ENCODE measurements around the gene IFNB1. TPM values are rescaled to one million over a fixed set of nuclear protein-coding genes. Genes with fewer than 3 reads are reported as not detected.

Gene IFNB1
- total RNA-seq, 2 experiments from 2014 or later = 1.1 to 1.2 TPM

GRCh38 chr9:21047281-21047691 is 30.5 kb downstream of the IFNB1 start:
- Mint-ChIP-seq H3K4me3 (no peak overlapping the region), H3K27me3 (no peaks in the 10 kb centered on the region), H3K9me3 (ENCODE audit: low read depth) (no peaks in the 10 kb centered on the region), H3K27ac (no peak overlapping the region), H3K4me1 (peaks cover 7% of the 10 kb centered on the region), H3K36me3 (peaks cover 1% of the 10 kb centered on the region)
- CTCF ChIA-PET = no interaction called here
- no peak for DNase-seq
- no peak for ATAC-seq

- no peaks in the 10 kb centered on the region for H3K9me3 Mint-ChIP-seq (ENCODE audit: low read depth)
- no peak overlapping the region for H3K4me3 Mint-ChIP-seq
- no peak overlapping the region for H3K27ac Mint-ChIP-seq
- peaks cover 5% of the 10 kb centered on the region for H3K36me3 Mint-ChIP-seq
- DNase-seq (no peak), ATAC-seq (no peak)
- CTCF ChIA-PET = no interaction called here
- H3K27me3 Mint-ChIP-seq = no peaks in the 10 kb centered on the region
- H3K4me1 Mint-ChIP-seq = peaks cover 12% of the 10 kb centered on the region
Measured at GRCh38 chr9:21043841-21044240, 33.9 kb downstream of the IFNB1 start.

DNA sequence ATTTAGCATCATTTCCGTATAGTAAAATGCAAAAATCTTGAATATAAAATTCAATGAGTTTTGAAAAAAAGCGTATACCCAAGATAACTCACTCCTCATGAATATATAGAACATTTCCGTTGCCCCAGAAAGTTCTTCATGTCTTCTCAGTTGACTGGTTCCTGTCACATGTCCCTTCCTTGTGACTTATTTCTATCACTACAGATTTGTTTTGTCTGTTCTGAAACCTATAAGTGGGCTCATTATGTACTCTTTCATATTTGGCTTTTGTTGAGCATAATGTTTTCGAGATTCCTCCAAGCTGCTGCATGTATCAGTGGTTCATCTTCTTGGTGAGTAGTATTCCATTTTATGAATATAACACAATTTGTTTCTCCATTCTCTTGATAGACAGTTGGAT is 35.3 kb downstream of the IFNB1 start:
- no peak for ATAC-seq
- H3K27ac Mint-ChIP-seq = no peak overlapping the region
- CTCF ChIA-PET = no interaction called here
- H3K36me3 Mint-ChIP-seq = peaks cover 5% of the 10 kb centered on the region
- no peak overlapping the region for H3K4me3 Mint-ChIP-seq
- DNase-seq = no peak
- no peaks in the 10 kb centered on the region for H3K9me3 Mint-ChIP-seq (ENCODE audit: low read depth)
- peaks cover 9% of the 10 kb centered on the region for H3K4me1 Mint-ChIP-seq
- H3K27me3 Mint-ChIP-seq = no peaks in the 10 kb centered on the region

- H3K36me3 Mint-ChIP-seq = peaks cover 7% of the 10 kb centered on the region
- H3K4me1 Mint-ChIP-seq = peaks cover 5% of the 10 kb centered on the region
- ATAC-seq (no peak), DNase-seq (no peak)
- H3K4me3 Mint-ChIP-seq = no peak overlapping the region
- no peaks in the 10 kb centered on the region for H3K27me3 Mint-ChIP-seq
- CTCF ChIA-PET = interaction anchor here (1.3 to 2.8 kb wide), 2 partner anchors 8 to 72 kb away, joined by 4 to 6 read pairs; partner anchors contain the start of gene HACD4
- no peaks in the 10 kb centered on the region for H3K9me3 Mint-ChIP-seq (ENCODE audit: low read depth)
- no peak overlapping the region for H3K27ac Mint-ChIP-seq
Measured at GRCh38 chr9:21039302-21039701, 38.4 kb downstream of the IFNB1 start.

- Mint-ChIP-seq H3K4me3 (no peak overlapping the region), H3K36me3 (peaks cover 9% of the 10 kb centered on the region), H3K27me3 (no peaks in the 10 kb centered on the region), H3K27ac (no peak overlapping the region), H3K4me1 (peaks cover 14% of the 10 kb centered on the region), H3K9me3 (ENCODE audit: low read depth) (no peaks in the 10 kb centered on the region)
- no peak for DNase-seq
- CTCF ChIA-PET = no interaction called here
- ATAC-seq = no peak
Measured at GRCh38 chr9:21037278-21037677, 40.5 kb downstream of the IFNB1 start.

DNA sequence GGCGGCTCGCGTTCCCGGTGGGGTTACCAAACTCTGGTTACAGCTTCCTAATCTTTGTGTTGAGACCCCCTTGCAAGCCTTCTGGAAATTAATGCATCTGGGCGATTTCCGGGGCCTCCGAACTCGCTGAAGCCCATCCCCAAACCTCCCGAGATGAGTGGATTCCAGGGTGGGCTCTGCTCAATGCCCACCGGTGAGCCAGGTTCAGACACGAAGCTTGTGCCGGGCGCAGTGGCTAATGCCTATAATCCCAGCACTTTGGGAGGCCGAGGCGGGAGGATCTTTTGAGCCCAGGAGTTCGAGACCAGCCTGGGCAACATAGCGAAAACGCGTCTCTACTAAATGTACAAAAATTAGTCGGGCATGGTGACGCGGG is 45.9 kb downstream of the IFNB1 start:
- Mint-ChIP-seq H3K36me3 (peaks cover 18% of the 10 kb centered on the region), H3K4me3 (no peak overlapping the region), H3K4me1 (peaks cover 22% of the 10 kb centered on the region), H3K27ac (peak overlapping the region; percentile 87), H3K27me3 (no peaks in the 10 kb centered on the region), H3K9me3 (ENCODE audit: low read depth) (no peaks in the 10 kb centered on the region)
- CTCF ChIA-PET = interaction anchor here (0.6 to 1.3 kb wide), 6 partner anchors 8 to 410 kb away, joined by 3 to 5 read pairs (median 3); partner anchors contain the start of gene MLLT3
- DNase-seq (no peak), ATAC-seq (no peak)

GRCh38 chr9:21031091-21031807 is 46.5 kb downstream of the IFNB1 start, which contains the start of gene HACD4:
Gene HACD4, minus strand, starts transcription at chr9:21031640. Its CDS starts 50 bp downstream, at chr9:21031590.
- H3K4me3 Mint-ChIP-seq = peak within 1 kb of the TSS; percentile 57
- H3K27ac Mint-ChIP-seq = peak within 1 kb of the TSS; percentile 87
- H3K9me3 Mint-ChIP-seq (ENCODE audit: low read depth) = no peaks in the 10 kb centered on the region
- H3K4me1 Mint-ChIP-seq = peaks cover 23% of the 10 kb centered on the region
- DNase-seq = peak; percentile 80
- CTCF ChIA-PET = interaction anchor here (0.6 to 1.3 kb wide), 7 partner anchors 8 to 409 kb away, joined by 3 to 5 read pairs (median 3); partner anchors contain the start of gene MLLT3
- peak; percentile 90 for ATAC-seq
- H3K36me3 Mint-ChIP-seq = peaks cover 23% of the 10 kb centered on the region
- H3K27me3 Mint-ChIP-seq = no peaks in the 10 kb centered on the region

GRCh38 chr9:21030389-21031035 is 47.2 kb downstream of the IFNB1 start:
- peak; percentile 49 for DNase-seq
- Mint-ChIP-seq H3K36me3 (peaks cover 30% of the 10 kb centered on the region), H3K4me3 (no peak overlapping the region), H3K9me3 (ENCODE audit: low read depth) (no peaks in the 10 kb centered on the region), H3K4me1 (peaks cover 23% of the 10 kb centered on the region), H3K27ac (no peak overlapping the region), H3K27me3 (no peaks in the 10 kb centered on the region)
- ATAC-seq = peak; percentile 78
- CTCF ChIA-PET = interaction anchor here (0.8 to 1.5 kb wide), 7 partner anchors 9 to 408 kb away, joined by 3 to 5 read pairs (median 3); partner anchors contain the start of gene MLLT3

DNA sequence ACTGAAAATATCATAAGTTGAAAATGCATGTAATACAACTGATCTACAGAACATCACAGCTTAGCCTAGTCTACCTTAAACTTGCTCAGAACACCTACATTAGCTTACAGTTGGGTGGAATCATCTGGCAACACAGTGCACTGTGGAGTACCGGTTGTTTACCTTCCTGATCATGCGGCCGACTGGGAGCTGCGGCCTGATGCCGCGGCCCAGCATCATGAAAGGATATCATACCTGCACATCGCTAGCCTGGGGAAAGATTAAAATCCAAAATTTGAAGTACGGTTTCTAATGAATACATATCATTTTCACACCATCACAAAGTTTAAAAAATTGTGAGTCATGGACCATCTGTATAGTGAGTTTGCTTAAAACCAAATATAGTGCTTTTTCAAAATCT is 48.1 kb downstream of the IFNB1 start:
- Mint-ChIP-seq H3K27ac (no peak overlapping the region), H3K27me3 (no peaks in the 10 kb centered on the region), H3K4me3 (no peak overlapping the region), H3K36me3 (peaks cover 33% of the 10 kb centered on the region), H3K4me1 (peaks cover 23% of the 10 kb centered on the region), H3K9me3 (ENCODE audit: low read depth) (no peaks in the 10 kb centered on the region)
- CTCF ChIA-PET = interaction anchor here (1.0 to 1.5 kb wide), 2 partner anchors 19 to 153 kb away, joined by 3 read pairs; no protein-coding TSS in a partner anchor
- no peak for ATAC-seq
- DNase-seq = no peak

DNA sequence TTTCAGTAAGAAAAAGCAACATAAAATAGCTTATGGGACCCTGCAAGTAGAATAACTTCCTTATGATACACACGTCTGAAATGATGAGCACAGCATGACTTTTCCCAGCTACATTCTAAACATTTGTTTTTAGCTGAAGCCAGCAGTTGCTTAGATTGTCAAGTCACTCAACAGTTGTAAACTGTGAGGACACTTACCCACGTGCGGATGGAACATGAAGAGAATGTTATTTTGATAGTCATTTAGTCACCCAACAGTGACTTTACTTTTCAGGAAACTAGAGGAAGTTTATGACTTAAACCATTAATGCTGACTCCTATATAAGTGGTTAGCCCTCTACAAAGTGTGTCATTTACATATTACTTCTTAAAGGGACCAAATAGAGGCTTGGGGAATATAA is 49.3 kb downstream of the IFNB1 start:
- no peak overlapping the region for H3K4me3 Mint-ChIP-seq
- ATAC-seq = no peak

DNA sequence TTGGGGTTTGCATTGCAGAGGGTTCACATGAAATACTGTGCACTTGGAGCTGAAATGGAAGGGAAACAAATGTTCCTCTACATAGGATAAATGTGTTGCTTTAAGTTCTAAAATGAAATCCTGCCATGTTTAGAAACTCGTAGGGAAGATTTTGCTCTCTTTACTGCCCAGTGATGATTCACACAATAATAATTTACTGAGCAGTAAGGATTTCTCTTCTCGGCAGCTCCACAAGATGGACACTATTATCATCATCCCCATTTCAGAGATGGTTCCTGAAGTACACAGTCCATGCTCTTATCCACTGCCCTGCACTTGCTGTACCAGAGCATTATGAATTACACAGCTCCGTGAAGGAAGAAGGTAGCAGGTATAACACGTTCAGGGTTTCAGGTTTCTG is 50.4 kb downstream of the IFNB1 start:
- Mint-ChIP-seq H3K27me3 (no peaks in the 10 kb centered on the region), H3K36me3 (peaks cover 45% of the 10 kb centered on the region), H3K27ac (no peak overlapping the region), H3K9me3 (ENCODE audit: low read depth) (no peaks in the 10 kb centered on the region), H3K4me1 (peaks cover 22% of the 10 kb centered on the region), H3K4me3 (no peak overlapping the region)
- DNase-seq = no peak
- ATAC-seq = no peak
- CTCF ChIA-PET = interaction anchor here (0.8 kb wide), 1 partner anchor 34 kb away, joined by 3 read pairs; no protein-coding TSS in a partner anchor

More for the DNA sequence above, 49.3 kb downstream of the IFNB1 start:
- H3K27ac Mint-ChIP-seq = no peak overlapping the region
- H3K36me3 Mint-ChIP-seq = peaks cover 38% of the 10 kb centered on the region
- H3K27me3 Mint-ChIP-seq = no peaks in the 10 kb centered on the region
- no peaks in the 10 kb centered on the region for H3K9me3 Mint-ChIP-seq (ENCODE audit: low read depth)
- peaks cover 29% of the 10 kb centered on the region for H3K4me1 Mint-ChIP-seq
- DNase-seq = no peak
- CTCF ChIA-PET = no interaction called here
